Right lobe of liver (tissue), 6 donors: ENCODE measurements around the gene ZNF177. TPM values are rescaled to one million over a fixed set of nuclear protein-coding genes. Genes with fewer than 3 reads are reported as not detected.
"Not testable (repeated sequence)": the region's sequence is repeated elsewhere in the genome, so short reads cannot be mapped to it uniquely, and the experiment has no call there.

ENCODE experiments used
- ATAC-seq, 4 donors: fragments of 200-7000 bp; cut with Tn5 transposase; one replicate each; pipeline ENCODE4 v1.9.1; 2020; ENCODE audit warnings: mild to moderate bottlenecking in 4 of 4, moderate library complexity in 4 of 4
- DNase-seq, 3 donors: peaks; one replicate each; pipeline ENCODE4 v3.0.0-alpha.2; 2020
- H3K27ac ChIP-seq, 3 donors: fragments of 200-600 bp; one replicate each; pipeline ENCODE4 v1.8.0; 2022
- H3K27me3 ChIP-seq, 2 donors: fragments of 200-600 bp; one replicate each; pipeline ENCODE4 v1.8.0; 2022
- H3K36me3 ChIP-seq, 4 donors: fragments of 200-600 bp; sonication (generic) in 1 of 4; one replicate each; pipeline versions ENCODE4 v1.5.1 to v1.8.0; 2017 to 2022; ENCODE audit warnings: control low read depth in 1 of 4
- H3K4me1 ChIP-seq, 4 donors: fragments of 200-600 bp; sonication (generic) in 1 of 4; one replicate each; pipeline versions ENCODE4 v1.5.1 to v1.8.0; 2017 to 2022; ENCODE audit warnings: control low read depth in 1 of 4
- H3K4me3 ChIP-seq, 3 donors: fragments of 200-600 bp; one replicate each; pipeline ENCODE4 v1.8.0; 2022
- H3K9me3 ChIP-seq, 4 donors: fragments of 200-600 bp; sonication (generic) in 1 of 4; one replicate each; pipeline versions ENCODE4 v1.5.1 to v1.8.0; 2017 to 2022; ENCODE audit warnings: control low read depth in 1 of 4
- POLR2A ChIP-seq: fragments of 450-650 bp; IDR thresholded peaks from one replicate; pipeline ENCODE4 v1.6.1; 2017; ENCODE audit warnings: antibody characterized with exemption, mild to moderate bottlenecking
- WGBS: methylation state at CpG from one replicate; pipeline ENCODE4 v1.1.6; 2018; ENCODE audit warnings: low coverage, low lambda C conversion rate; ENCODE audit not compliant: insufficient coverage; ENCODE audit errors: missing lambda C conversion rate; 5-methylcytosine and 5-hydroxymethylcytosine counted together
- intact Hi-C, 2 donors: fragments of 100-400 bp; cut with DNase I; formaldehyde crosslinking; loops; one replicate each; pipeline versions ENCODE4 v1.11.2 to v1.14.1; 2022
- long read RNA-seq: library from polyadenylated mRNA; unstranded; transcript quantifications from one replicate; pipeline ENCODE4 v2.0.0, GENCODE V29; 2019
- total RNA-seq, 6 experiments: library from RNA; depleted of rRNA in 2 of 6; stranded (reverse); fragments of >200 nt in 2 of 6; fragmentation: NEBNext Ultra II Directional in 3 of 6; extraction: Animal tissue kit (Norgen Biotek cat#: 25700) in 3 of 6; gene quantifications; one replicate each; pipeline versions ENCODE4 v1.1.0 to v1.2.4, GENCODE V29; 2016 to 2023
- TF ChIP-seq, protein P1 (sequence below), 4 donors: fragments of 200-600 bp in 3 of 4; fragments of 450-650 bp in 1 of 4; IDR thresholded peaks; one replicate each; pipeline versions ENCODE4 v1.5.1 to v1.8.0; 2016 to 2022; ENCODE audit warnings: antibody characterized with exemption in 4 of 4, mild to moderate bottlenecking in 2 of 4
- donor health status: DM: no; HTN: yes; CAD: no.
- donor health status: DM: no; HTN: no; CAD: no.
- donor health status: DM: no; HTN: no; CAD: no.
- donor health status: DM: no; HTN: yes; CAD: no.
- donor health status: DM: no; HTN: yes; CAD: no.

The ZNF177 gene
- total RNA-seq: under 1 TPM in 5 of 6 experiments, not detected in 1; 0.18 to 0.66 (median 0.61) TPM
- long read RNA-seq: 0 reads

- H3K4me3 ChIP-seq: no peak within 1 kb of the TSS
- H3K9me3 ChIP-seq: peaks cover 0 to 24% (median 5%) of the 10 kb centered on the region in 4 donors
- DNase-seq: no peak
These were observed at the start of gene ZNF177 for GRCh38 chr19:9362905-9363304. Gene ZNF177, plus strand, starts transcription at chr19:9363013. Its CDS starts 15,299 bp downstream, at chr19:9378312.

GRCh38 chr19:9313756-9314155 lies 49.1 kb upstream of the ZNF177 start:
- intact Hi-C loops: no loop called here
- TF ChIP-seq, protein P1, sequence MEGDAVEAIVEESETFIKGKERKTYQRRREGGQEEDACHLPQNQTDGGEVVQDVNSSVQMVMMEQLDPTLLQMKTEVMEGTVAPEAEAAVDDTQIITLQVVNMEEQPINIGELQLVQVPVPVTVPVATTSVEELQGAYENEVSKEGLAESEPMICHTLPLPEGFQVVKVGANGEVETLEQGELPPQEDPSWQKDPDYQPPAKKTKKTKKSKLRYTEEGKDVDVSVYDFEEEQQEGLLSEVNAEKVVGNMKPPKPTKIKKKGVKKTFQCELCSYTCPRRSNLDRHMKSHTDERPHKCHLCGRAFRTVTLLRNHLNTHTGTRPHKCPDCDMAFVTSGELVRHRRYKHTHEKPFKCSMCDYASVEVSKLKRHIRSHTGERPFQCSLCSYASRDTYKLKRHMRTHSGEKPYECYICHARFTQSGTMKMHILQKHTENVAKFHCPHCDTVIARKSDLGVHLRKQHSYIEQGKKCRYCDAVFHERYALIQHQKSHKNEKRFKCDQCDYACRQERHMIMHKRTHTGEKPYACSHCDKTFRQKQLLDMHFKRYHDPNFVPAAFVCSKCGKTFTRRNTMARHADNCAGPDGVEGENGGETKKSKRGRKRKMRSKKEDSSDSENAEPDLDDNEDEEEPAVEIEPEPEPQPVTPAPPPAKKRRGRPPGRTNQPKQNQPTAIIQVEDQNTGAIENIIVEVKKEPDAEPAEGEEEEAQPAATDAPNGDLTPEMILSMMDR (IDR thresholded peaks at IDR 0.05): no peak
- no peak for TF ChIP-seq POLR2A
- 31% methylated on average over 4 of the region's 4 CpGs for WGBS
- no peaks in the 10 kb centered on the region for H3K27me3 ChIP-seq
- no peaks in the 10 kb centered on the region for H3K36me3 ChIP-seq
- ATAC-seq (no peak), DNase-seq (no peak)
- H3K4me1 ChIP-seq: peaks cover 0 to 3% (median 0%) of the 10 kb centered on the region in 4 donors
- H3K27ac ChIP-seq: no peak overlapping the region
- no peaks in the 10 kb centered on the region for H3K9me3 ChIP-seq
- no peak overlapping the region for H3K4me3 ChIP-seq

More at GRCh38 chr19:9362905-9363304, at the start of gene ZNF177:
- ATAC-seq: no peak
- 5% methylated on average over 16 of the region's 28 CpGs for WGBS
- TF ChIP-seq POLR2A: no peak
- TF ChIP-seq, protein P1 (IDR thresholded peaks at IDR 0.05): no peak
- H3K4me1 ChIP-seq: no peaks in the 10 kb centered on the region
- H3K36me3 ChIP-seq: no peaks in the 10 kb centered on the region
- H3K27ac ChIP-seq: no peak within 1 kb of the TSS
- intact Hi-C loops: no loop called here
- H3K27me3 ChIP-seq: no peaks in the 10 kb centered on the region

DNA sequence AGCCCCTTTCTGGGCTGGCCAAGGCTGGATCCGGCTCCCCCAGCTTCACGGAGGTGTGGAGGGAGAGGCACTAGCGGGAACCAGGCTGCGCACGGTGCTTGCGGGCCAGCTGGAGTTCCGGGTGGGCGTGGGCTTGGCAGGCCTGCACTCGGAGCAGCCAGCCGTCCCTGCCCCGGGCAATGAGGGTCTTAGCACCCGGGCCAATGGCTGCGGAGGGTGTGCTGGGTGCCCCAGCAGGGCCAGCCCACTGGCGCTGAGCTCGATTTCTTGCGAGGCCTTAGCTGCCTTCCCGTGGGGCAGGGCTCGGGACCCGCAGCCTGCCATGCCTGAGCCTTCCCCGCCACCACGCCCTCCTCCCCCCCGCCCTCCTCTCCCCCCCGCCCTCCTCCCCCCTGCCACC lies 41.5 kb upstream of the ZNF177 start:
- Histone ChIP-seq H3K9me3 (peaks cover 0 to 9% (median 0%) of the 10 kb centered on the region in 4 donors), H3K4me1 (no peaks in the 10 kb centered on the region), H3K27ac (no peak overlapping the region), H3K4me3 (no peak overlapping the region), H3K36me3 (no peaks in the 10 kb centered on the region), H3K27me3 (no peaks in the 10 kb centered on the region)
- intact Hi-C loops: no loop called here
- 80% methylated on average over 1 of the region's 23 CpGs for WGBS
- no peak for TF ChIP-seq POLR2A
- TF ChIP-seq, protein P1 (IDR thresholded peaks at IDR 0.05): no peak
- no peak for DNase-seq
- no peak for ATAC-seq

DNA sequence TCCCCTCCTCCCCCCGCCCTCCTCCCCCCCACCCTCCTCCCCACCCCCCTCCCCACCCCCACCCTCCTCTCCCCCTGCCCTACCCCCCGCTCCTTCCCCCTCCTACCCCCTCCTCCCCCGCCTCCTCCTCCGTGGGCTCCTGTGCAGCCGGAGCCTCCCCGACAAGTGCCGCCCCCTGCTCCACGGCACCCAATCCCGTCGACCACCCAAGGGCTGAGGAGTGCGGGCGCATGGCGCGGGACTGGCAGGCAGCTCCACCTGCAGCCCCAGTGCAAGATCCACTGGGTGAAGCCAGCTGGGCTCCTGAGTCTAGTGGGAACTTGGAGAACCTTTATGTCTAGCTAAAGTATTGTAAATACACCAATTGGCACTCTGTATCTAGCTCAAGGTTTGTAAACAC lies 41.1 kb upstream of the ZNF177 start:
- WGBS: 96% methylated on average over 4 of the region's 14 CpGs
- peaks cover 0 to 13% (median 0%) of the 10 kb centered on the region in 4 donors for H3K9me3 ChIP-seq
- ATAC-seq, H3K4me3 ChIP-seq, H3K4me1 ChIP-seq, intact Hi-C loops, H3K27ac ChIP-seq, DNase-seq, H3K36me3 ChIP-seq, H3K27me3 ChIP-seq: not testable (repeated sequence)

DNA sequence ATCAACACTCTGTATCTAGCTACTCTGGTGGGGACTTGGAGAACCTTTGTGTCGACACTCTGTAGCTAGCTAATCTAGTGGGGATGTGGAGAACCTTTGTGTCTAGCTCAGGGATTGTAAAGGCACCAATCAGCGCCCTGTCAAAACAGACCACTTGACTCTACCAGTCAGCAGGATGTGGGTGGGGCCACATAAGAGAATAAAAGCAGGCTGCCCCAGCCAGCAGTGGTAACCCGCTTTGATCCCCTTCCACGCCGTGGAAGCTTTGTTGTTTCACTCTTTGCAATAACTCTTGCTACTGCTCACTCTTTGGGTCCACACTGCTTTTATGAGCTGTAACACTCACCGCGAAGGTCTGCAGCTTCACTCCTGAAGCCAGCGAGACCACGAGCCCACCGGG lies 40.6 kb upstream of the ZNF177 start:
- ATAC-seq, H3K4me1 ChIP-seq, H3K27ac ChIP-seq, DNase-seq, H3K36me3 ChIP-seq, H3K27me3 ChIP-seq, intact Hi-C loops, H3K4me3 ChIP-seq: not testable (repeated sequence)
- H3K9me3 ChIP-seq: peaks cover 0 to 18% (median 0%) of the 10 kb centered on the region in 4 donors
- 92% methylated on average over 2 of the region's 10 CpGs for WGBS

DNA sequence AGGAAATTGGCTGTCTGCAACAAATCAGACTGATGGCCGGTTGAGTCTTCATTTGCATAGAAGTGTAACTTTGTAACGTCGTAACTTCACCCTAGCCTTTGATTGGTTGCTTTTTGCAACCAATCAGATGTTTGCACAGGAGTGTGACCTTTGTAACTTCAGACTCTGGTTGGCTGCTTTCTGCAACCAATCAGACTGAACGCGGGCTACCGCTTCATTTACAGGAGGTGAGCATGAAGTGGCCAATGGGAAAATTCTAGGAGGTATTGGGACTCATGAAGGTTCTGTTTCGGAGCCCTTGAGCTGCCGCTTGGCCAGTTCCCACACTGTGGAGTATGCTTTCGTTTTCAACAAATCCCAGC lies 39.3 kb upstream of the ZNF177 start:
- H3K4me1 ChIP-seq: no peaks in the 10 kb centered on the region
- H3K27me3 ChIP-seq: no peaks in the 10 kb centered on the region
- peak; percentile 63 to 75 (median 69) for ATAC-seq
- intact Hi-C loops: no loop called here
- peak overlapping the region; percentile 41 to 69 (median 52) for H3K27ac ChIP-seq
- TF ChIP-seq, protein P1 (IDR thresholded peaks at IDR 0.05): no peak
- no peak for TF ChIP-seq POLR2A
- H3K9me3 ChIP-seq: peaks cover 0 to 29% (median 4%) of the 10 kb centered on the region in 4 donors
- 4% methylated on average over 9 of the region's 9 CpGs for WGBS
- H3K4me3 ChIP-seq: peak overlapping the region; percentile 64 to 83 (median 82)
- peaks cover 0 to 2% (median 0%) of the 10 kb centered on the region in 4 donors for H3K36me3 ChIP-seq
- DNase-seq: peak; percentile 48 to 65 (median 65)
